SU-DHL-6 (cell line): Measurements from ENCODE around the gene UBE2E3.

ENCODE experiments used
- H2AFZ ChIP-seq: fragments of 200-600 bp; sonication (generic); 2 replicates; pipeline ENCODE4 v1.6.1; 2014; ENCODE audit warnings: low read depth, mild to moderate bottlenecking, moderate library complexity, mixed read lengths, antibody characterized with exemption, low read length; ENCODE audit not compliant: severe bottlenecking
- H3F3A ChIP-seq: fragments of 200-600 bp; shearing (Covaris generic); 2 replicates; pipeline ENCODE4 v1.6.0; 2016; ENCODE audit warnings: antibody characterized with exemption, mild to moderate bottlenecking; ENCODE audit not compliant: insufficient read depth
- H3K27ac ChIP-seq: fragments of 200-600 bp; sonication (generic); 2 replicates; pipeline ENCODE4 v1.5.1; 2016; ENCODE audit warnings: low read depth, mild to moderate bottlenecking, low read length, moderate library complexity, mixed read lengths
- H3K27me3 ChIP-seq: fragments of 200-600 bp; sonication (generic), shearing (Covaris generic); 2 replicates; pipeline ENCODE4 v1.6.0; 2014; ENCODE audit warnings: mild to moderate bottlenecking, low read length
- H3K36me3 ChIP-seq: fragments of 200-600 bp; sonication (generic); 2 replicates; pipeline ENCODE4 v1.6.1; 2014; ENCODE audit warnings: mild to moderate bottlenecking, low read length, mixed read lengths
- H3K4me2 ChIP-seq: fragments of 300-600, 200-600 bp; shearing (Covaris generic), sonication (generic); 2 replicates; pipeline ENCODE4 v1.6.0; 2014; ENCODE audit warnings: low read length, low read depth, mild to moderate bottlenecking; ENCODE audit not compliant: poor library complexity, severe bottlenecking
- H3K4me3 ChIP-seq: fragments of 200-600 bp; sonication (generic); 2 replicates; pipeline ENCODE4 v1.5.1; 2014; ENCODE audit warnings: antibody characterized with exemption, low read length, mild to moderate bottlenecking, mixed read lengths; ENCODE audit not compliant: insufficient read depth, poor library complexity, severe bottlenecking
- H3K79me2 ChIP-seq: fragments of 200-600 bp; sonication (generic); 2 replicates; pipeline ENCODE4 v1.6.1; 2014; ENCODE audit warnings: mild to moderate bottlenecking, low read length, moderate library complexity; ENCODE audit not compliant: insufficient read depth
- H3K9ac ChIP-seq: fragments of 200-600 bp; sonication (generic); 2 replicates; pipeline ENCODE4 v1.7.0; 2014; ENCODE audit warnings: mild to moderate bottlenecking, low read length
- H3K9me2 ChIP-seq: fragments of 200-600 bp; sonication (generic); replicated peaks from 2 replicates; pipeline ENCODE4 v1.6.1; 2014; ENCODE audit warnings: low read length; ENCODE audit not compliant: insufficient read depth
- H3K9me3 ChIP-seq: fragments of 200-600 bp; sonication (generic); 2 replicates; pipeline ENCODE4 v1.6.1; 2014; ENCODE audit warnings: low read length, mixed read lengths; ENCODE audit not compliant: insufficient read depth
- H4K20me1 ChIP-seq: fragments of 200-600 bp; sonication (generic); 2 replicates; pipeline ENCODE4 v1.6.1; 2014; ENCODE audit warnings: low read depth, mild to moderate bottlenecking, antibody characterized with exemption, low read length, moderate library complexity, mixed read lengths
- CTCF ChIP-seq: fragments of 200-600 bp; sonication (generic); IDR thresholded peaks from one replicate; pipeline ENCODE4 v1.5.1; 2017; ENCODE audit warnings: antibody characterized with exemption, mild to moderate bottlenecking, low read length, moderate library complexity; ENCODE audit not compliant: insufficient read depth, poor library complexity, severe bottlenecking
- EZH2phosphoT487 ChIP-seq: fragments of 200-600 bp; sonication (generic), shearing (Covaris generic); conservative IDR thresholded peaks from 2 replicates; pipeline ENCODE4 v1.6.1; 2018; ENCODE audit warnings: mild to moderate bottlenecking, antibody characterized with exemption, low read length, moderate library complexity, mixed read lengths

UBE2E3 gene

GRCh38 chr2:180944372-180944771 is 36.0 kb upstream of the UBE2E3 start:
- H3K9me2 ChIP-seq, result no peaks in the 10 kb centered on the region
- no peak overlapping the region for H2AFZ ChIP-seq
- H3F3A ChIP-seq, result no peaks in the 10 kb centered on the region
- no peaks in the 10 kb centered on the region for H3K36me3 ChIP-seq
- no peaks in the 10 kb centered on the region for H4K20me1 ChIP-seq
- H3K9ac ChIP-seq, result no peak overlapping the region
- no peak overlapping the region for H3K4me2 ChIP-seq
- TF ChIP-seq EZH2phosphoT487 (no peak), CTCF (no peak)
- no peaks in the 10 kb centered on the region for H3K27me3 ChIP-seq
- no peak overlapping the region for H3K4me3 ChIP-seq
- H3K9me3 ChIP-seq, result no peaks in the 10 kb centered on the region
- no peaks in the 10 kb centered on the region for H3K79me2 ChIP-seq
- no peak overlapping the region for H3K27ac ChIP-seq

- TF ChIP-seq CTCF (no peak), EZH2phosphoT487 (no peak)
- H4K20me1 ChIP-seq, result no peaks in the 10 kb centered on the region
- H3K27me3 ChIP-seq, result no peaks in the 10 kb centered on the region
- no peaks in the 10 kb centered on the region for H3K9me2 ChIP-seq
- H3K27ac ChIP-seq, result no peak overlapping the region
- H3F3A ChIP-seq, result no peaks in the 10 kb centered on the region
- no peak overlapping the region for H3K4me2 ChIP-seq
- no peaks in the 10 kb centered on the region for H3K79me2 ChIP-seq
- H3K36me3 ChIP-seq, result no peaks in the 10 kb centered on the region
- H2AFZ ChIP-seq, result no peak overlapping the region
- H3K9me3 ChIP-seq, result no peaks in the 10 kb centered on the region
- no peak overlapping the region for H3K9ac ChIP-seq
- no peak overlapping the region for H3K4me3 ChIP-seq
Observed at GRCh38 chr2:180947208-180947689, 33.2 kb upstream of the UBE2E3 start.

- Histone ChIP-seq H3K27me3 (no peaks in the 10 kb centered on the region), H3K9ac (no peak overlapping the region), H3K9me2 (no peaks in the 10 kb centered on the region), H3K4me3 (no peak overlapping the region), H3K79me2 (no peaks in the 10 kb centered on the region), H3K4me2 (no peak overlapping the region), H3K27ac (no peak overlapping the region), H3K36me3 (no peaks in the 10 kb centered on the region), H4K20me1 (no peaks in the 10 kb centered on the region), H3F3A (no peaks in the 10 kb centered on the region), H2AFZ (no peak overlapping the region), H3K9me3 (no peaks in the 10 kb centered on the region)
- TF ChIP-seq EZH2phosphoT487 (no peak), CTCF (no peak)
Observed at GRCh38 chr2:180949896-180950295, 30.5 kb upstream of the UBE2E3 start.
